ENCODE results near the gene THOC2.
"Not testable (repeated sequence)": the region's sequence is repeated elsewhere in the genome, so short reads cannot be mapped to it uniquely, and the experiment has no call there.

The THOC2 gene

GRCh38 chrX:123665197-123665596 lies 67.7 kb downstream of the THOC2 start:
- no peak for DNase-seq (ENCODE audit: extremely low spot score)
- ChIA-PET CTCF (no interaction called here), POLR2A (no interaction called here)
- TF ChIP-seq PKNOX1 (IDR thresholded peaks at IDR 0.05), result no peak
- no peak for TF ChIP-seq ZNF384 (IDR thresholded peaks at IDR 0.05)
- TF ChIP-seq SP1 (IDR thresholded peaks at IDR 0.05), result no peak
- TF ChIP-seq SUZ12 (IDR thresholded peaks at IDR 0.05), result no peak
- TF ChIP-seq FOXA1 (IDR thresholded peaks at IDR 0.05), result no peak
- TF ChIP-seq ELF4 (IDR thresholded peaks at IDR 0.05), result no peak
- TF ChIP-seq NFRKB (IDR thresholded peaks at IDR 0.05), result no peak
- no peak for TF ChIP-seq FOXK2 (IDR thresholded peaks at IDR 0.05)
- no peak for TF ChIP-seq HDGF (IDR thresholded peaks at IDR 0.05; ENCODE audit: borderline replicate concordance)
- TF ChIP-seq LEF1 (IDR thresholded peaks at IDR 0.05; ENCODE audit: borderline replicate concordance), result no peak
- TF ChIP-seq ARNT (IDR thresholded peaks at IDR 0.05), result no peak
- no peak for TF ChIP-seq L3MBTL2 (conservative IDR thresholded peaks at IDR 0.05)
- no peak for TF ChIP-seq CTBP1 (IDR thresholded peaks at IDR 0.05; ENCODE audit: borderline replicate concordance)
- TF ChIP-seq TARDBP (IDR thresholded peaks at IDR 0.05), result no peak
- no peak for TF ChIP-seq FOXM1 (IDR thresholded peaks at IDR 0.05; ENCODE audit: borderline replicate concordance)
- TF ChIP-seq BHLHE40 (IDR thresholded peaks at IDR 0.05; ENCODE audit: borderline replicate concordance), result no peak

GRCh38 chrX:123664467-123665167 lies 68.2 kb downstream of the THOC2 start:
- CTCF ChIA-PET; POLR2A ChIA-PET; DNase-seq (ENCODE audit: extremely low spot score): not testable (repeated sequence)

DNA sequence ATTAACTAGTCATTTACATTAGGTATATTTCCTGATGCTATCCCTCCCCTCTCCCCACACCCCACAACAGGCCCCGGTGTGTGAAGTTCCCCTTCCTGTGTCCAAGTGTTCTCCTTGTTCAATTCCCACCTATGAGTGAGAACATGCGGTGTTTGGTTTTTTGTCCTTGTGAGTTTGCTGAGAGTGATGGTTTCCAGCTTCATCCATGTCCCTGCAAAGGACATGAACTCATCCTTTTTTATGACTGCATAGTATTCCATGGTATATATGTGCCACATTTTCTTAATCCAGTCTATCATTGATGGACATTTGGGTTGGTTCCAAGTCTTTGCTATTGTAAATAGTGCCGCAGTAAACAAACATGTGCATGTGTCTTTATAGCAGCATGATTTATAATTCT lies 69.1 kb downstream of the THOC2 start:
- DNase-seq (ENCODE audit: extremely low spot score); CTCF ChIA-PET; POLR2A ChIA-PET: not testable (repeated sequence)

GRCh38 chrX:123656507-123656906 lies 76.3 kb downstream of the THOC2 start:
- DNase-seq (ENCODE audit: extremely low spot score); CTCF ChIA-PET; POLR2A ChIA-PET: not testable (repeated sequence)

GRCh38 chrX:123648811-123649181 lies 84.1 kb downstream of the THOC2 start:
- CTCF ChIA-PET; DNase-seq (ENCODE audit: extremely low spot score): not testable (repeated sequence)
- POLR2A ChIA-PET, result interaction anchor here (1.2 kb wide), 1 partner anchor 35 kb away, joined by 3 read pairs; no protein-coding TSS in a partner anchor

DNA sequence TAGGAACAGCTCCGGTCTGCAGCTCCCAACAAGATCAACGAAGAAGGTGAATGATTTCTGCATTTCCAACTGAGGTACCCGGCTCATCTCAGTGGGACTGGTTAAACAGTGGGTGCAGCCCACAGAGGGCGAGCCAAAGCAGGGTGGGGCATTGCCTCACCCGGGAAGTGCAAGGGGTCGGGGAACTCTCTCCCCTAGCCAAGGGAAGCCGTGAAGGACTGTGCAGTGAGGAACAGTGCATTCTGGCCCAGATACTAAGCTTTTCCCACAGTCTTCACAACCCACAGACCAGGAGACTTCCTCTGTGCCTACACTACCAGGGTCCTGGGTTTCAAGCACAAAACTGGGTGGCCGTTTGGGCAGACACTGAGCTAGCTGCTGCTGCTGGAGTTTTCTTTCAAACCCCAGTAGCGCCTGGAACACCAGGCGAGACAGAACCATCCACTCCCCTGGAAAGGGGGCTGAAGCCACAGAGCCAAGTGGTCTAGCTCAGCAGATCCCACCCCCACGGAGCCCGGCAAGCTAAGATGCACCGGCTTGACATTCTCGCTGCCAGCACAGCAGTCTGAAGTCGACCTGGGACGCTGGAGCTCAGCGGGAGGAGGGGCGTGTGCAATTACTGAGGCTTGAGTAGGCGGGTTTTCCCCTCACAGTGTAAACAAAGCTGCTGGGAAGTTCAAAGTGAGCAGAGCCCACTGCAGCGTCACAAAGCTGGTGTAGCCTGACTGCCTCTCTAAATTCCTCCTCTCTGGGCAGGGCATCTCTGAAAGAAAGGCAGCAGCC lies 84.6 kb downstream of the THOC2 start:
- peak; percentile 58 for DNase-seq (ENCODE audit: extremely low spot score)
- CTCF ChIA-PET, result no interaction called here
- TF ChIP-seq PKNOX1 (IDR thresholded peaks at IDR 0.05) (no peak), FOXK2 (IDR thresholded peaks at IDR 0.05) (0 out of 2 replicates have a peak, but pooled peaks have one; percentile 34)
- POLR2A ChIA-PET, result interaction anchor here (1.2 kb wide), 1 partner anchor 34 kb away, joined by 3 read pairs; no protein-coding TSS in a partner anchor

- ChIA-PET POLR2A (no interaction called here), CTCF (no interaction called here)
- no peak for TF ChIP-seq ZNF384 (IDR thresholded peaks at IDR 0.05)
- no peak for TF ChIP-seq L3MBTL2 (conservative IDR thresholded peaks at IDR 0.05)
- TF ChIP-seq SP1 (IDR thresholded peaks at IDR 0.05), result no peak
- TF ChIP-seq BHLHE40 (IDR thresholded peaks at IDR 0.05; ENCODE audit: borderline replicate concordance), result no peak
- no peak for TF ChIP-seq CTBP1 (IDR thresholded peaks at IDR 0.05; ENCODE audit: borderline replicate concordance)
- TF ChIP-seq NFRKB (IDR thresholded peaks at IDR 0.05), result no peak
- TF ChIP-seq SUZ12 (IDR thresholded peaks at IDR 0.05), result no peak
- no peak for TF ChIP-seq FOXK2 (IDR thresholded peaks at IDR 0.05)
- no peak for TF ChIP-seq FOXM1 (IDR thresholded peaks at IDR 0.05; ENCODE audit: borderline replicate concordance)
- TF ChIP-seq ELF4 (IDR thresholded peaks at IDR 0.05), result no peak
- no peak for TF ChIP-seq LEF1 (IDR thresholded peaks at IDR 0.05; ENCODE audit: borderline replicate concordance)
- TF ChIP-seq HDGF (IDR thresholded peaks at IDR 0.05; ENCODE audit: borderline replicate concordance), result no peak
- TF ChIP-seq ARNT (IDR thresholded peaks at IDR 0.05), result no peak
- no peak for TF ChIP-seq TARDBP (IDR thresholded peaks at IDR 0.05)
- no peak for TF ChIP-seq FOXA1 (IDR thresholded peaks at IDR 0.05)
- TF ChIP-seq PKNOX1 (IDR thresholded peaks at IDR 0.05), result no peak
- DNase-seq (ENCODE audit: extremely low spot score), result no peak
Measured at GRCh38 chrX:123647244-123647643, 85.6 kb downstream of the THOC2 start.

Data from HEK293T (cell line).